Right cardiac atrium (tissue), 5 donors: ENCODE results near the gene TINCR. TPM values are rescaled to one million over a fixed set of nuclear protein-coding genes. Genes with fewer than 3 reads are reported as not detected.
"Not testable (repeated sequence)": the region's sequence is repeated elsewhere in the genome, so short reads cannot be mapped to it uniquely, and the experiment has no call there.

Source experiments
- ATAC-seq, 2 donors: fragments of 200-7000 bp; cut with Tn5 transposase; one replicate each; pipeline versions ENCODE4 v1.8.0 to v1.9.1; 2020; ENCODE audit warnings: moderate library complexity in 2 of 2, mild to moderate bottlenecking in 1 of 2
- DNase-seq, 3 donors: peaks; one replicate each; pipeline ENCODE4 v3.0.0-alpha.2; 2020
- H3K27ac ChIP-seq: one replicate; pipeline ENCODE4 v1.5.1; 2013; ENCODE audit warnings: mild to moderate bottlenecking, low read length, control low read depth, moderate library complexity
- H3K27me3 ChIP-seq: one replicate; pipeline ENCODE4 v1.6.1; 2013; ENCODE audit not compliant: control insufficient read depth, insufficient read depth
- H3K4me1 ChIP-seq: one replicate; pipeline ENCODE4 v1.6.1; 2013; ENCODE audit warnings: low read length; ENCODE audit not compliant: control insufficient read depth, insufficient read depth
- H3K4me3 ChIP-seq: one replicate; pipeline ENCODE4 v1.5.1; 2013; ENCODE audit warnings: low read length, control low read depth
- H3K9me3 ChIP-seq: one replicate; pipeline ENCODE4 v1.6.1; 2013; ENCODE audit warnings: low read length; ENCODE audit not compliant: control insufficient read depth
- WGBS: extraction: QIAGEN DNeasy Blood & Tissue Kit; methylation state at CpG from one replicate; pipeline ENCODE4 v1.1.7; 2013; 5-methylcytosine and 5-hydroxymethylcytosine counted together
- intact Hi-C, 4 donors: fragments of 100-400 bp; cut with DNase I; formaldehyde crosslinking; loops; one replicate each; pipeline versions ENCODE4 v1.11.0 to v1.14.0; 2022 to 2023
- long read RNA-seq, 4 donors: library from polyadenylated mRNA; unstranded; transcript quantifications; one replicate each; pipeline ENCODE4 v2.0.0, GENCODE V29; 2020 to 2021
- polyA plus RNA-seq: library from polyadenylated mRNA; stranded (reverse); fragments of 200-250 nt; gene quantifications from one replicate; pipeline ENCODE4 v1.2.3, GENCODE V29; 2013
- total RNA-seq, 4 donors: library from RNA; stranded (reverse); fragmentation: NEBNext Ultra II Directional; extraction: Animal tissue kit (Norgen Biotek cat#: 25700); gene quantifications; one replicate each; pipeline ENCODE4 v1.2.1, GENCODE V29; 2021
- donor health status: healthy with polysubstance abuse.
- donor health status: DM: no; HTN: yes; CAD: no.
- donor health status: DM: no; HTN: no; CAD: no.
- donor health status: DM: no; HTN: yes; CAD: no; lungs with severe emphysema.
- donor health status: DM: yes; HTN: yes; CAD: no.

TINCR gene
- total RNA-seq (under 1 TPM in 3 of 4 donors, not detected in 1; 0.06 to 0.11 (median 0.08) TPM), polyA plus RNA-seq (0.34 TPM)
- long read RNA-seq, donor 1: 0 reads
- long read RNA-seq, donor 2: 0 reads
- long read RNA-seq, donor 3: 0 reads
- long read RNA-seq, donor 4: 0 reads

DNA sequence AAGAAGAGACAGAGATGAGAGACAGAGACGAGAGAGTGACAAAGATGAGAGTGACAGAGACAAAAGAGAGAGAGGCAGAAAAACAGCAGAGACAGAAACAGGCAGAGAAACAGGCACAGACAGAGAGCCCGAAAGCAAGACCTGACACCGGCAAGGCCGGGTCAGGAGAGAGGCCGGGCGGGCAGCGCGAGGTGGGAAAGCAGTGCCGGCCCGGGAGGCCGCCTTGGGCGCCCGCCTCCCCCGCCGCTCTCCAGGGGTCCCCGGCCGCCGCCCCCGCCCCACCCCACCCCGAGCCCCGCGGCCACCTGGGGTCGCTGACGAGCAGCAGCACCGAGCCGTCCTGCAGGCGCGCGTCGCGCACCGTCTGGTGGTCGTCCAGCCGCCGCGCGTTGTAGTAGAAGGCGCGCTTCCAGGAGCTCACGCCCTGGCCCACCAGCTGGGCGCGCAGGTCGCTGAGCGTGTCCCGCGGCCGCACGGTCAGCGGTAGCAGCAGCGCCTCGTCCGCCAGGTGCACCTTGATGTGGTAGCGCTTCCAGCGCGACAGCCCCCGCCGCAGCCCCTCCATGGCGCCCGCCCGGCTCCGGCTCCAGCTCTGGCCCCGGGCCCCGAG is at the start of gene TINCR:
Gene TINCR, minus strand, starts transcription at position 594 of the 610 bp plus-strand sequence.
- ATAC-seq (peak in 1 of 2 donors; percentile 35), DNase-seq (peak in 1 of 3 donors; percentile 42)
- peak within 1 kb of the TSS; percentile 36 for H3K4me3 ChIP-seq
- 11% methylated on average over 63 of the region's 63 CpGs for WGBS
- intact Hi-C loops: no loop called here
- H3K4me1 ChIP-seq: no peaks in the 10 kb centered on the region
- H3K9me3 ChIP-seq: no peaks in the 10 kb centered on the region
- no peaks in the 10 kb centered on the region for H3K27me3 ChIP-seq
- H3K27ac ChIP-seq: no peak within 1 kb of the TSS

DNA sequence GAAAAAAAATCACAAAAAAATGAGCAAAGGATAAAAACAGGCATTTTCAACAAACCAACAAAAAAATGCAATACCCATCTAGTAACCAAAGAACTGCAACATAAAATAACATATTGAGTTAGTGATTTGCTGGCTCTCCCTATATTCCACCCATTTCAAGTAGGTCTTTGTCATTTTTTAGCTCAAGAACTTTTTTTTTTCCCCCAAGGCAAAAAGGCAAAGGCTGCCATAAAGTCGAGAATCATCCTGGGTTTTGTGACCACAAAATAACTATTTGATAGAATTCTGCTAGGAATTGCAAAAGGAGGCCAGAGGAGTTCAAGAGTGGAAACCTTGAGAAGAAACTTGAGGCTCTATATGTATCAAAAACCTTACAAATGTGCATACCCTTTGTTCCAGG is 49.3 kb upstream of the TINCR start:
- DNase-seq: no peak
- H3K4me1 ChIP-seq: peaks cover 10% of the 10 kb centered on the region

DNA sequence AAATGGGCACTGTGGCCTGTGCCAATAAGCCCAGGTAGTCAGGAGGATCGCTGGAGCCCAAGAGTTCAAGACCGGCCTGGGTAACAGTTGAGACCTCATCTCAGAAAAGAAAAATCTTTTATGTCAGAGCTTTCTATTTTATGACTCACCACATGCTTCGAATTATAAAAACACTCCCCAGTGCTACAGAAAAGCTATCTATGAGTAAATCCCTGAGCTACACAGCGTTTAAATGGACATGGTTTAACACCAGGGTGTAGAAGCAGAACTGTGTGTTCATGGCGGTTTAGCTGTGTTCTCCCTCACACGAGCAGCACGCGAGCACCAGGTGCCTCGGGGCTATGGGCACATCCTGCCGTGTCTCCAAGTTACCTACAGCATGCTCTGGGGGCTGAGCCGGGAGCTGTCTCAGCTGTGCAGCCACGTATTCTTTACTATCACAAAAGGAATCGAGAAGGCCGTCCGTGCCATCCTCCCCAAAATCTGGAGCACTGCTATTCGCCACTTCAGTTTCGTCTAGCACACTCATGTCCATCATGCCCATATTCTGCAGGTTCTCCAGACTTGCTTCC is 48.1 kb upstream of the TINCR start:
- no peak for DNase-seq
- Histone ChIP-seq H3K4me3 (no peak overlapping the region), H3K4me1 (peaks cover 7% of the 10 kb centered on the region), H3K27me3 (no peaks in the 10 kb centered on the region), H3K9me3 (no peaks in the 10 kb centered on the region), H3K27ac (no peak overlapping the region)
- WGBS: 95% methylated on average over 17 of the region's 17 CpGs
- intact Hi-C loops: no loop called here
- no peak for ATAC-seq

More for the DNA sequence above, 49.3 kb upstream of the TINCR start:
- 82% methylated on average over 1 of the region's 1 CpG for WGBS
- Histone ChIP-seq H3K9me3 (no peaks in the 10 kb centered on the region), H3K27ac (no peak overlapping the region), H3K27me3 (no peaks in the 10 kb centered on the region), H3K4me3 (no peak overlapping the region)
- ATAC-seq: no peak
- intact Hi-C loops: no loop called here

DNA sequence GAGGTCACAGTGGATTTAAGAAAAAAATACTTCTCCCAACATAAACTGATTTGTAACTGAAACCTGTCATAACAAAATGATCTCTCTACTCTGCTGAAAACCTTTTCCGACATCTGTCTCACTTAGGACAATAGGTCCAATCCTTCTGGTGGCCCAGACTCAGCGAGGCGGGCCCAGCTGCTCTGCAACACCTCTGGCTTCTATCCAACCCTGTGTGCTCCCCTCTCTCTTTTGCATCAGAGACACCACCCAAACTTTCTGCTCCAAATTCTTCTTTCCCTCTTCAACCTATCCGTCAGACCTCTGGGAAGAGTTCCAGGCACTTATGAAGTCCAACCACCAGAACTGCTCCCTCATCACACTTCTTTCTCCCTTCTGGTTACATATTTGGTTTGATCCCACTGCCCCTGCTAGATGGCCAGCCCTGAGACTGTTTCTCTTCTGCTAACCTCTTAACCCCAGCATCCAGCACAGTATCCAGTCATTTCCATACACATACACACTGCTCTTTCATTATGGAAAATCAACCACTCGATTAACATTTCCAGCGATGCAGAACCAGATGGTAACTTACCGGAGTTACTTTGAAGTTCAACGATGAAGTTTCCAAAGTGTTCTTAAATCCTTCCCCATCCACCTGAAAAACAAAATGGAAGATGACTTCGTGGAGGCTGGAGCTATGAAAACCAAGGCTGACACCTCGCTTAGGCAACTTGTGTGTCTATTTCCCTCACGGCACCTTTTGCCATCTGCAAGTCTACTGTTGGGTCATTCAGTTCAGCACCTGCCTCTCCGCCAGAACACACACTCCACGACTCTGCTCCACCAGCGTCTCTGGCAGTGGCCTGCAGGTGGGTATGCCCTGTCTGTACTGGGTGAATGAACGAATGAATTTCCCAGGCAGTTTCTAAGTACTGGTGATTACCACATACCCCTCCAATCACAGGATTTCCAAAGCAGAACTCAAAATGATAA is 45.4 kb upstream of the TINCR start:
- Histone ChIP-seq H3K4me1 (peaks cover 2% of the 10 kb centered on the region), H3K9me3 (no peaks in the 10 kb centered on the region), H3K27me3 (no peaks in the 10 kb centered on the region), H3K27ac (no peak overlapping the region), H3K4me3 (no peak overlapping the region)
- intact Hi-C loops: no loop called here
- WGBS: 84% methylated on average over 15 of the region's 15 CpGs
- peak in 1 of 2 donors; percentile 36 for ATAC-seq
- DNase-seq: no peak

- intact Hi-C loops: no loop called here
- Histone ChIP-seq H3K4me1 (peaks cover 2% of the 10 kb centered on the region), H3K4me3 (no peak overlapping the region), H3K27ac (no peak overlapping the region), H3K27me3 (no peaks in the 10 kb centered on the region), H3K9me3 (no peaks in the 10 kb centered on the region)
- 94% methylated on average over 16 of the region's 16 CpGs for WGBS
- ATAC-seq: no peak
- no peak for DNase-seq
Observed at GRCh38 chr19:5609881-5610448, 42.2 kb upstream of the TINCR start.

DNA sequence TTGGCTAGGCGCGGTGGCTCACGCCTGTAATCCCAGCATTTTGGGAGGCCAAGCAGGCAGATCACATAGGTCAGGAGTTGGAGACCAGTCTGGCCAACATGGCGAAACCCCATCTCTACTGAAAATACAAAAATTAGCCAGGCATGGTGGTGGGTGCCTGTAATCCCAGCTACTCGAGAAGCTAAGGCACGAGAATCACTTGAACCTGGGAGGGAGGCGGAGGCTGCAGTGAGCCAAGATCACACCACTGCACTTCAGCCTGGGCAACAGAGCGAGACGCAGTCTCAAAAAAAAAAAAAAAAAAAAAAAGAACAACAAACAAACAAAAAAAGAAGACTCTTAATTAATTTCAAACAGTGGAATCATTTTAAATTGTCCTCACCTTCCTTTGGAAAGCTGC is 41.0 kb upstream of the TINCR start:
- 91% methylated on average over 9 of the region's 9 CpGs for WGBS
- H3K27me3 ChIP-seq, DNase-seq, intact Hi-C loops, ATAC-seq, H3K27ac ChIP-seq, H3K4me1 ChIP-seq, H3K4me3 ChIP-seq, H3K9me3 ChIP-seq: not testable (repeated sequence)

GRCh38 chr19:5608291-5608690 is 40.5 kb upstream of the TINCR start:
- Histone ChIP-seq H3K4me1 (no peaks in the 10 kb centered on the region), H3K4me3 (no peak overlapping the region), H3K27ac (no peak overlapping the region), H3K27me3 (no peaks in the 10 kb centered on the region), H3K9me3 (no peaks in the 10 kb centered on the region)
- intact Hi-C loops: no loop called here
- WGBS: 90% methylated on average over 10 of the region's 10 CpGs
- DNase-seq (no peak), ATAC-seq (no peak)

- no peak overlapping the region for H3K27ac ChIP-seq
- H3K4me1 ChIP-seq: no peaks in the 10 kb centered on the region
- H3K27me3 ChIP-seq: no peaks in the 10 kb centered on the region
- intact Hi-C loops: no loop called here
- H3K4me3 ChIP-seq: no peak overlapping the region
- DNase-seq (no peak), ATAC-seq (peak; percentile 31 to 68)
- H3K9me3 ChIP-seq: no peaks in the 10 kb centered on the region
- WGBS: 84% methylated on average over 16 of the region's 16 CpGs
Observed at GRCh38 chr19:5607318-5608275, 39.8 kb upstream of the TINCR start.

DNA sequence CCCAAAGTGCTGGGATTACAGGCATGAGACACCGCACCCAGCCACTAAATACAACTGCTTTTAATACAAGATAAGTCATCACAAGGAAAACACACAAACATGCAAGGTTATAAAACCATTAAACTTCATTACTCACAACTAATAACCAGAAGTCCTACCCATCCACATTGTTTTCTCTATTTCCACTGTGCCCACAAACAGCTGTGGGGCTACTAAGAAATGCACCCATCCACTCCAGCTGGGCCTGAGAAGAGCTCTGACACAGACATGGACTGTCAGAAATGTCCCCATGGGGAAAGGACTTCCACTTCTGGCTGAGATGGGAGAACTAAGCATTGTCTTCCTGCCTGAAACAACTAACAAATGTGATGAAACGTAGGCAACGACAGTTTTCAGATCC is 37.6 kb upstream of the TINCR start:
- Histone ChIP-seq H3K27me3 (no peaks in the 10 kb centered on the region), H3K4me3 (no peak overlapping the region), H3K27ac (no peak overlapping the region), H3K4me1 (no peaks in the 10 kb centered on the region), H3K9me3 (no peaks in the 10 kb centered on the region)
- WGBS: 77% methylated on average over 3 of the region's 3 CpGs
- DNase-seq (no peak), ATAC-seq (no peak)
- intact Hi-C loops: no loop called here

GRCh38 chr19:5603626-5604025 is 35.9 kb upstream of the TINCR start:
- no peak overlapping the region for H3K27ac ChIP-seq
- intact Hi-C loops: no loop called here
- no peak for DNase-seq
- H3K4me1 ChIP-seq: no peaks in the 10 kb centered on the region
- WGBS: 84% methylated on average over 5 of the region's 5 CpGs
- no peak for ATAC-seq
- H3K9me3 ChIP-seq: no peaks in the 10 kb centered on the region
- H3K4me3 ChIP-seq: no peak overlapping the region
- H3K27me3 ChIP-seq: no peaks in the 10 kb centered on the region
